HCT116 (cell line): ENCODE data around the gene TBC1D19. TPM values are rescaled to one million over a fixed set of nuclear protein-coding genes. Genes with fewer than 3 reads are reported as not detected.

Experiments
- ATAC-seq: fragments of 200-7000 bp; cut with Tn5 transposase; 2 replicates; pipeline ENCODE4 v1.9.1; 2020; ENCODE audit warnings: mild to moderate bottlenecking, moderate library complexity
- BruUV-seq: library from RNA; stranded (reverse); fragments of 400-500 nt; replicated peaks from 2 replicates; lab custom pipeline; 2021; lab: Mats Ljungman, UMichigan
- CTCF ChIA-PET: fragments of 300-600 bp; sonication (Branson Sonifier 250); formaldehyde crosslinking; loops from one replicate; lab custom pipeline; 2021; ENCODE audit warnings: antibody characterized with exemption; lab: Charles Lee
- POLR2A ChIA-PET: fragments of 300-600, 350-600 bp; sonication (Branson Sonifier 250); formaldehyde crosslinking; loops from one replicate; lab custom pipeline; 2021; ENCODE audit warnings: antibody characterized with exemption; lab: Charles Lee
- RAD21 ChIA-PET, 2 experiments: fragments of 300-600 bp; sonication (Branson Sonifier 250); formaldehyde crosslinking; loops; one replicate each; lab custom pipeline; 2023; ENCODE audit warnings: low total read pairs in 2 of 2; ENCODE audit not compliant: uncharacterized antibody in 2 of 2, unreplicated experiment in 2 of 2, low non-redundant PET in 1 of 2; lab: Charles Lee
- DNase-seq: peaks from one replicate; pipeline ENCODE4 v3.0.0-alpha.2; 2010; ENCODE audit warnings: low read depth, low spot score
- H2AFZ ChIP-seq: fragments of 200-600 bp; shearing (Covaris generic), sonication (generic); 2 replicates; pipeline ENCODE4 v1.6.1; 2017; ENCODE audit warnings: low read depth, mixed run types, mixed read lengths, antibody characterized with exemption, low read length; ENCODE audit not compliant: poor library complexity, severe bottlenecking
- H3K27ac ChIP-seq: 2 replicates; pipeline ENCODE4 v1.5.1; 2012; ENCODE audit warnings: low read depth, low read length
- H3K27me3 ChIP-seq: fragments of 200-600 bp; sonication (generic); 2 replicates; pipeline ENCODE4 v1.6.1; 2016; ENCODE audit warnings: mixed run types, low read length, mixed read lengths; ENCODE audit not compliant: insufficient read depth
- H3K36me3 ChIP-seq, 2 experiments: fragments of 200-500 bp in 1 of 2; fragments of 200-600 bp in 1 of 2; sonication (Bioruptor generic) in 1 of 2; sonication (generic) in 1 of 2; 2 replicates each; pipeline versions ENCODE4 v1.5.1 to v1.6.1; 2014 to 2016; ENCODE audit warnings: low read length in 2 of 2, inconsistent platforms in 1 of 2, mixed read lengths in 1 of 2, mixed run types in 1 of 2; ENCODE audit not compliant: insufficient read depth in 2 of 2, control insufficient read depth in 1 of 2
- H3K4me1 ChIP-seq, 2 experiments: fragments of 200-600 bp in 1 of 2; sonication (generic) in 1 of 2; 2 replicates each; pipeline versions ENCODE4 v1.5.1 to v1.6.1; 2012 to 2017; ENCODE audit warnings: low read length in 2 of 2, inconsistent platforms in 1 of 2, mild to moderate bottlenecking in 1 of 2, mixed read lengths in 1 of 2, mixed run types in 1 of 2, moderate library complexity in 1 of 2; ENCODE audit not compliant: insufficient read depth in 2 of 2, control insufficient read depth in 1 of 2
- H3K4me2 ChIP-seq: fragments of 200-600 bp; sonication (generic); 2 replicates; pipeline ENCODE4 v1.6.1; 2017; ENCODE audit warnings: mixed run types, low read length, mixed read lengths
- H3K4me3 ChIP-seq, 2 experiments: fragments of 200-600 bp in 1 of 2; sonication (generic) in 1 of 2; replicated peaks in 1 of 2; 2 replicates each; pipeline ENCODE4 v1.5.1; 2011 to 2016; ENCODE audit warnings: low read length in 2 of 2, control low read depth in 1 of 2, low read depth in 1 of 2, mild to moderate bottlenecking in 1 of 2, mixed read lengths in 1 of 2, mixed run types in 1 of 2
- H3K79me2 ChIP-seq: fragments of 200-600 bp; sonication (generic); 2 replicates; pipeline ENCODE4 v1.6.1; 2017; ENCODE audit warnings: mild to moderate bottlenecking, mixed run types, low read length, moderate library complexity, mixed read lengths; ENCODE audit not compliant: insufficient read depth
- H3K9ac ChIP-seq: fragments of 200-600 bp; sonication (generic); 2 replicates; pipeline ENCODE4 v1.6.1; 2016; ENCODE audit warnings: low read length, mixed read lengths
- H3K9me2 ChIP-seq: fragments of 200-600 bp; sonication (generic), shearing (Covaris generic); 2 replicates; pipeline ENCODE4 v1.6.1; 2017; ENCODE audit warnings: mixed run types, mild to moderate bottlenecking, moderate library complexity; ENCODE audit not compliant: insufficient read depth
- H3K9me3 ChIP-seq, 2 experiments: fragments of 200-500 bp in 1 of 2; fragments of 200-600 bp in 1 of 2; sonication (Bioruptor generic) in 1 of 2; sonication (generic) in 1 of 2; 2 replicates each; pipeline ENCODE4 v1.6.1; 2014 to 2017; ENCODE audit warnings: low read length in 2 of 2, mixed read lengths in 2 of 2, inconsistent platforms in 1 of 2, low read depth in 1 of 2, mild to moderate bottlenecking in 1 of 2, mixed run types in 1 of 2, moderate library complexity in 1 of 2; ENCODE audit not compliant: control insufficient read depth in 1 of 2, insufficient read depth in 1 of 2
- H4K20me1 ChIP-seq: fragments of 200-600 bp; sonication (generic), shearing (Covaris generic); 2 replicates; pipeline ENCODE4 v1.6.1; 2017; ENCODE audit warnings: mixed run types, mild to moderate bottlenecking, moderate library complexity; ENCODE audit not compliant: insufficient read depth
- CTCF ChIP-seq, 3 experiments: fragments of 200-600 bp in 1 of 3; sonication (generic) in 1 of 3; IDR thresholded peaks in 2 of 3; conservative IDR thresholded peaks in 1 of 3; 2 replicates each; pipeline ENCODE4 v1.5.1; 2012 to 2017; ENCODE audit warnings: low read depth in 2 of 3, low read length in 2 of 3, antibody characterized with exemption in 1 of 3, borderline replicate concordance in 1 of 3, control low read depth in 1 of 3, mild to moderate bottlenecking in 1 of 3, mixed read lengths in 1 of 3, mixed run types in 1 of 3, moderate library complexity in 1 of 3; ENCODE audit not compliant: insufficient read depth in 1 of 3
- ELF1 ChIP-seq: IDR thresholded peaks from 2 replicates; pipeline ENCODE4 v1.6.1; 2012; ENCODE audit warnings: low read depth, borderline replicate concordance
- SP1 ChIP-seq: IDR thresholded peaks from 2 replicates; pipeline ENCODE4 v1.6.1; 2012; ENCODE audit warnings: low read depth
- TCF7L2 ChIP-seq: IDR thresholded peaks from 2 replicates; pipeline ENCODE4 v1.7.0; 2011; ENCODE audit warnings: borderline replicate concordance, inconsistent platforms; ENCODE audit not compliant: insufficient read depth, insufficient read length; ENCODE audit errors: extremely low read depth
- intact Hi-C: fragments of 100-400 bp; cut with micrococcal nuclease; formaldehyde crosslinking; loops from 2 replicates; pipeline ENCODE4 v1.10.0; 2022
- total RNA-seq: library from RNA; stranded (reverse); gene quantifications from one replicate; pipeline ENCODE4 v1.2.1, GENCODE V29; 2021; ENCODE audit not compliant: unreplicated experiment

TBC1D19 gene
- total RNA-seq, 1 experiment from 2014 or later = 25.4 TPM

- TF ChIP-seq SP1 = no peak
- no peak for TF ChIP-seq CTCF (IDR thresholded peaks at IDR 0.05 in 2 of 3, conservative IDR thresholded peaks at IDR 0.05 in 1 of 3; ENCODE audit: borderline replicate concordance in 1 of 3, insufficient read depth in 1 of 3, low read depth in 2 of 3, low read length in 2 of 3)
- no peak for TF ChIP-seq ELF1
- no peak for TF ChIP-seq TCF7L2
These were observed 182.3 kb downstream of the TBC1D19 start (continued) for GRCh38 chr4:26766141-26766540.

GRCh38 chr4:26772096-26772873 is 188.4 kb downstream of the TBC1D19 start:
- POLR2A ChIA-PET = no interaction called here

More at GRCh38 chr4:26772096-26772873, 188.4 kb downstream of the TBC1D19 start:
- Histone ChIP-seq H3K4me3 (no peak overlapping the region), H3K4me2 (no peak overlapping the region), H3K36me3 (peaks cover 0 to 4% of the 10 kb centered on the region in 2 experiments; a peak in 2 of 4 replicates), H3K79me2 (no peaks in the 10 kb centered on the region), H3K9me3 (peaks cover 0 to 5% of the 10 kb centered on the region in 2 experiments; a peak in 1 of 4 replicates), H3K27me3 (no peaks in the 10 kb centered on the region), H3K9ac (no peak overlapping the region), H3K4me1 (no peaks in the 10 kb centered on the region), H3K27ac (no peak overlapping the region), H2AFZ (no peak overlapping the region), H3K9me2 (no peaks in the 10 kb centered on the region), H4K20me1 (no peaks in the 10 kb centered on the region)
- ATAC-seq = no peak
- no TSS peak for BruUV-seq
- intact Hi-C loops = no loop called here
- no peak for DNase-seq
- no peak for TF ChIP-seq CTCF (IDR thresholded peaks at IDR 0.05 in 2 of 3, conservative IDR thresholded peaks at IDR 0.05 in 1 of 3; ENCODE audit: borderline replicate concordance in 1 of 3, insufficient read depth in 1 of 3, low read depth in 2 of 3, low read length in 2 of 3)
- ChIA-PET CTCF (no interaction called here), RAD21 (no interaction called here)
